ENCODE measurements around the gene PHKB. TPM values are rescaled to one million over a fixed set of nuclear protein-coding genes. Genes with fewer than 3 reads are reported as not detected.
A peak's percentile ranks its signal among the peaks of the same experiment; 100 is the strongest.

The PHKB gene
- total RNA-seq, 4 donors from 2014 or later, result 19.8 to 29.6 (median 25.2) TPM

DNA sequence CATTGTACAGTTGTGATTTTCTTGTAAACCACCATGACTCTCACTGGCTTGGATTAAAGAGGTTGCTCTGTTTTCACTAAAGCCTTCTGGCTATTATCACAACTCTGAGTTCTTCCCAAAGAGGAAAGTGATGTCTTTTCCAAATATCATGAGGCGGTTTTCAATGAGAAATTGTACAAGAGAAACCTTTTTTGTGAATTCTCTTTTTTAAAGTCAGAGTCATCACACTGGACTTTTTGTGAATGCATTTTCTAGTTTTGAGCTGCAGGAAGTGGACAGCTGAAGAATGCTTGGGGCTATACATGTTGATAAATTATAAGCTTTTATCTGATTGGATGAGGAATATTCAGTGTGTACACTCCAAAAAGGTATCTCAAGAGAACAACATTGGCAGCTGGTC, 100.2 kb downstream of the PHKB start:
- H3K4me3 ChIP-seq (ENCODE audit: low read depth, poor library complexity, severe bottlenecking), result no peak overlapping the region
- no peak for DNase-seq (ENCODE audit: low spot score in 2 of 2)
- intact Hi-C loops (cut with DNase I; ENCODE audit: low total_unique reads), result no loop called here
- 94 to 100% methylated on average over 1 of the region's 1 CpG for WGBS, 2 donors
- TF ChIP-seq, protein P1, sequence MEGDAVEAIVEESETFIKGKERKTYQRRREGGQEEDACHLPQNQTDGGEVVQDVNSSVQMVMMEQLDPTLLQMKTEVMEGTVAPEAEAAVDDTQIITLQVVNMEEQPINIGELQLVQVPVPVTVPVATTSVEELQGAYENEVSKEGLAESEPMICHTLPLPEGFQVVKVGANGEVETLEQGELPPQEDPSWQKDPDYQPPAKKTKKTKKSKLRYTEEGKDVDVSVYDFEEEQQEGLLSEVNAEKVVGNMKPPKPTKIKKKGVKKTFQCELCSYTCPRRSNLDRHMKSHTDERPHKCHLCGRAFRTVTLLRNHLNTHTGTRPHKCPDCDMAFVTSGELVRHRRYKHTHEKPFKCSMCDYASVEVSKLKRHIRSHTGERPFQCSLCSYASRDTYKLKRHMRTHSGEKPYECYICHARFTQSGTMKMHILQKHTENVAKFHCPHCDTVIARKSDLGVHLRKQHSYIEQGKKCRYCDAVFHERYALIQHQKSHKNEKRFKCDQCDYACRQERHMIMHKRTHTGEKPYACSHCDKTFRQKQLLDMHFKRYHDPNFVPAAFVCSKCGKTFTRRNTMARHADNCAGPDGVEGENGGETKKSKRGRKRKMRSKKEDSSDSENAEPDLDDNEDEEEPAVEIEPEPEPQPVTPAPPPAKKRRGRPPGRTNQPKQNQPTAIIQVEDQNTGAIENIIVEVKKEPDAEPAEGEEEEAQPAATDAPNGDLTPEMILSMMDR (IDR thresholded peaks at IDR 0.05), result no peak
- TF ChIP-seq POLR2A (IDR thresholded peaks at IDR 0.05), result no peak

DNA sequence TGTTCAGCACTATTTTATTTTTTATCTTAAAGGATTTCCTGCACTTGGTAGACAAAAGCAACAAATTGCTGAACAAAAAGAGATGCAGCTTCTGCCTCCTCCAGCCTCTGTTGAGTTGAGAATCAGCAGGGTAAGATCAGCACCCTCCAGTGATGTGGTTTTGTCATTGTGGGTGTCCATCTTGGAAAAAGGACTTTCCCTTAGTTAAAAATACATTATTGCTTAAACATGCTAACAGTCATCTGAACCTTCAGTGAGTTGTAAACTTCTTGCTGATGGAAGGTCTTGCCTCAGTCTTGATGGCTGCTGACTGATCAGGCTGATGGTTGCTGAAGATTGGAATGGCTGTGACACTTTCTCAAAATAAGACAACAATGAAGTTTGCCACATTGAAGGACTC, 101.2 kb downstream of the PHKB start:
- H3K4me3 ChIP-seq (ENCODE audit: low read depth, poor library complexity, severe bottlenecking), result no peak overlapping the region
- TF ChIP-seq, protein P1 (IDR thresholded peaks at IDR 0.05), result no peak
- TF ChIP-seq POLR2A (IDR thresholded peaks at IDR 0.05), result no peak
- DNase-seq (ENCODE audit: low spot score in 2 of 2), result no peak
- intact Hi-C loops (cut with DNase I; ENCODE audit: low total_unique reads), result no loop called here

DNA sequence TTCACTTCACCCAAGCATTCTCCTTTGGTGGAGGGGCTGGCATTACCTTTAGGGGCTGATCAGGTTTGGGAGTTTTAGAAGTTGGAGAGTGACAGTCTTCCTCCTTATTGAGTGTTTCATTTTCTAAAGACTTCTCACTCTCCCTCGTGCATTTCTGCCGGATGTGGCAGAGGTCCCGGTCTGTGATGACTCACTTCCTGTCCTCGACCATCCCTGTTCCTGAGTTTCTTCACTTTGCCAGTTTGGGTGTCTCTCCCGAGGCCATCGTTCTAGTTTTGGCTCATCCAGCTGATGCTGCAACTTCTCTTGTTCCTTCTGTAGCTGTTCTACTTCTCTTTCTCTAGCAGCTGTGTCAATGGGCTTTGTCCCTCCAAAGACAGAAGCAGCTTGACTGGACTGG, 104.3 kb downstream of the PHKB start:
- DNase-seq (ENCODE audit: low spot score in 2 of 2), result peak; percentile 71 to 90

DNA sequence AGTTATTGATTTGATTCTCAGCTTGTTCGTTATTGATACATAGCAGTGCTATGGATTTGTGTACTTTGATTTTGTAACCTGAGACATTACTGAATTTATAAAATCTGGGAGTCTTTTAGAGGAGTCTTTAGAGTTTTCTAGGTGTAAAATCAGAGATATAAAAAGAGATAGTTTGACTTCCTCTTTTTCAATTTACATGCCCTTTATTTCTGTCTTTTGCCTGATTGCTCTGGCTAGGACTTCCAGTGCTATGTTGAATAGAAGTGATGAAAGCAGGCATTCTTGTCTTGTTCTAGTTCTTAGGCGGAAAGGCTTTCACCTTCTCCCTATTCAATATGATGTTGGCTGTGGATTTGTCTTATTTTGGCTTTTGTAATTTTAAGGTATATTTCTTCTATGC, 106.2 kb downstream of the PHKB start:
- intact Hi-C loops (cut with DNase I; ENCODE audit: low total_unique reads), result no loop called here
- no peak for DNase-seq (ENCODE audit: low spot score in 2 of 2)
- WGBS, 2 donors, result 97% methylated on average over 2 of the region's 2 CpGs
- no peak for TF ChIP-seq POLR2A (IDR thresholded peaks at IDR 0.05)
- TF ChIP-seq, protein P1 (IDR thresholded peaks at IDR 0.05), result no peak
- H3K4me3 ChIP-seq (ENCODE audit: low read depth, poor library complexity, severe bottlenecking), result no peak overlapping the region

More for the DNA sequence above, 104.3 kb downstream of the PHKB start:
- 34 to 37% methylated on average over 6 of the region's 6 CpGs for WGBS, 2 donors
- TF ChIP-seq, protein P1 (IDR thresholded peaks at IDR 0.05), result no peak
- TF ChIP-seq POLR2A (IDR thresholded peaks at IDR 0.05), result no peak
- intact Hi-C loops (cut with DNase I; ENCODE audit: low total_unique reads), result no loop called here
- no peak overlapping the region for H3K4me3 ChIP-seq (ENCODE audit: low read depth, poor library complexity, severe bottlenecking)

DNA sequence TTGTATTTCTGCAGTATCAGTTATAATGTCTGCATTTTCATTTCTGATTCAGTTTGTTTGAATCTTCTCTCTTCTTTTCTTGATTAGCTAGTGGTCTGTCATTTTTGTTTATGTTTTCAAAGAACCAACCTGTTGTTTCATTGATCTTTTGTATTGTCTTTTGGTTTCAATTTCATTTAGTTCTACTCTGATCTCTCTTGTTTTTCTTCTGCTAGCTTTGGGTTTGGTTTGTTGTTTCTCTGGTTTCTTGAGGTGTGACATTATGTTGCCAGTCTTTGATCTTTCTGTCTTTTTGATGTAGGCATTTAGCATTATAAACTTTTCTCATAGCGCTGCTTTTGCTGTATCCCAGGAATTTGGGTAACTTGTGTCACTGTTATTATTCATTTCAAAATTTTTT, 107.2 kb downstream of the PHKB start:
- WGBS, 2 donors, result 91 to 97% methylated on average over 1 of the region's 1 CpG
- no peak for DNase-seq (ENCODE audit: low spot score in 2 of 2)
- intact Hi-C loops (cut with DNase I; ENCODE audit: low total_unique reads), result no loop called here
- H3K4me3 ChIP-seq (ENCODE audit: low read depth, poor library complexity, severe bottlenecking), result no peak overlapping the region
- TF ChIP-seq, protein P1 (IDR thresholded peaks at IDR 0.05), result no peak
- no peak for TF ChIP-seq POLR2A (IDR thresholded peaks at IDR 0.05)

DNA sequence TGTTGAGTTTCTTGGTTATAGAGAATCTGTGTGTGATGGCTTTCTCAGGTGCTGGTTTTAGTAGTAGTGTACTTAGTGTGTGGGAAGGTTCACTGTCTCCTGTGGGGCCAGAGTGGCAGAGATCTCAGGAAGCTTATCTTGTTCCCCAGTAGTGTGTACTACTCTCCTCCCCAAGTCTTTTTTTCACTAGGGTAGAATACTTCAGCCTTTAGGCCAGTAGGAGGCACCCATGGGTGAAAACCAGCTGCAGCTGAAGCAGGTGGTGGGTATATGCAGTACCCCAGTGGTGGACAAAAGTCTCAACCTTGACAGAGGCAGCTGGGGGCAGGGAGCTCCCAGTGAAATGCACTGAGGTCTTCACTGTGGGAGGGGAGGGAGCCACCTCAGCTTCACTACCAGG, 109.9 kb downstream of the PHKB start:
- intact Hi-C loops (cut with DNase I; ENCODE audit: low total_unique reads), result no loop called here
- TF ChIP-seq, protein P1 (IDR thresholded peaks at IDR 0.05), result no peak
- H3K4me3 ChIP-seq (ENCODE audit: low read depth, poor library complexity, severe bottlenecking), result no peak overlapping the region
- DNase-seq (ENCODE audit: low spot score in 2 of 2), result no peak

All from lower leg skin (tissue), 4 donors.